Thyroid gland (tissue), 4 donors: ENCODE measurements around the gene DPP4. TPM values are rescaled to one million over a fixed set of nuclear protein-coding genes. Genes with fewer than 3 reads are reported as not detected.

Source experiments
- DNase-seq, 2 donors: peaks; one replicate each; pipeline ENCODE4 v3.0.0-alpha.2; 2019
- H3K27ac ChIP-seq, 3 donors: fragments of 200-600 bp; sonication (generic); 1 replicate in 2 of 3; 2 replicates in 1 of 3; pipeline ENCODE4 v1.5.1; 2016 to 2019; ENCODE audit warnings: mild to moderate bottlenecking in 1 of 3, moderate library complexity in 1 of 3
- H3K27me3 ChIP-seq: fragments of 200-600 bp; sonication (generic); one replicate; pipeline ENCODE4 v1.5.1; 2019
- H3K36me3 ChIP-seq, 2 donors: fragments of 200-600 bp; sonication (generic); one replicate each; pipeline ENCODE4 v1.5.1; 2016 to 2019
- H3K4me1 ChIP-seq, 2 donors: fragments of 200-600 bp; sonication (generic); one replicate each; pipeline ENCODE4 v1.5.1; 2017 to 2019
- H3K4me3 ChIP-seq, 3 donors: fragments of 200-600 bp; sonication (generic); replicated peaks in 1 of 3; 1 replicate in 2 of 3; 2 replicates in 1 of 3; pipeline ENCODE4 v1.5.1; 2016; ENCODE audit warnings: mild to moderate bottlenecking in 1 of 3
- H3K9me3 ChIP-seq: fragments of 200-600 bp; sonication (generic); one replicate; pipeline ENCODE4 v1.5.1; 2017
- CTCF ChIP-seq, 6 experiments: fragments of 200-600 bp in 3 of 6; fragments of 450-650 bp in 3 of 6; sonication (generic) in 3 of 6; IDR thresholded peaks; one replicate each; pipeline ENCODE4 v1.5.1; 2016 to 2019; ENCODE audit warnings: antibody characterized with exemption in 6 of 6, mild to moderate bottlenecking in 2 of 6, inconsistent platforms in 1 of 6, moderate library complexity in 1 of 6
- POLR2A ChIP-seq, 2 donors: fragments of 450-650 bp; IDR thresholded peaks; one replicate each; pipeline ENCODE4 v1.6.1; 2017; ENCODE audit warnings: antibody characterized with exemption in 2 of 2, mild to moderate bottlenecking in 2 of 2, moderate library complexity in 1 of 2
- WGBS, 2 donors: methylation state at CpG; one replicate each; pipeline ENCODE4 v1.1.5; 2017; 5-methylcytosine and 5-hydroxymethylcytosine counted together
- intact Hi-C: fragments of 100-400 bp; cut with DNase I; formaldehyde crosslinking; loops from one replicate; pipeline ENCODE4 v1.15.1; 2023
- small RNA-seq: library from RNA; depleted of rRNA; stranded (forward); fragments of <200 nt; gene quantifications from one replicate; pipeline ENCODE3, GENCODE V24; 2016
- total RNA-seq, 4 donors: library from RNA; depleted of rRNA; stranded (reverse); fragments of >200 nt; gene quantifications; one replicate each; pipeline ENCODE4 v1.2.3, GENCODE V29; 2016

The DPP4 gene
- total RNA-seq, 4 donors from 2014 or later: 3.0 to 12.7 (median 4.4) TPM

- H3K9me3 ChIP-seq: no peaks in the 10 kb centered on the region
- TF ChIP-seq CTCF (IDR thresholded peaks at IDR 0.05) (peak in 3 of 6 experiments; percentile 31 to 53 (median 32)), POLR2A (IDR thresholded peaks at IDR 0.05) (no peak)
- no peaks in the 10 kb centered on the region for H3K27me3 ChIP-seq
These were observed 127.4 kb downstream of the DPP4 start for GRCh38 chr2:161946489-161947107.

GRCh38 chr2:161943011-161943410 is 131.0 kb downstream of the DPP4 start:
- H3K36me3 ChIP-seq: no peaks in the 10 kb centered on the region
- DNase-seq: no peak
- no peaks in the 10 kb centered on the region for H3K9me3 ChIP-seq
- H3K27me3 ChIP-seq: no peaks in the 10 kb centered on the region
- H3K27ac ChIP-seq: no peak overlapping the region
- no peaks in the 10 kb centered on the region for H3K4me1 ChIP-seq
- TF ChIP-seq POLR2A (IDR thresholded peaks at IDR 0.05): no peak
- no peak for TF ChIP-seq CTCF (IDR thresholded peaks at IDR 0.05)
- intact Hi-C loops: no loop called here
- no peak overlapping the region for H3K4me3 ChIP-seq
- WGBS, 2 donors: 70 to 77% methylated on average over 2 of the region's 2 CpGs

More at GRCh38 chr2:161946489-161947107, 127.4 kb downstream of the DPP4 start:
- intact Hi-C loops: no loop called here
- Histone ChIP-seq H3K27ac (no peak overlapping the region), H3K4me3 (no peak overlapping the region), H3K36me3 (no peaks in the 10 kb centered on the region), H3K4me1 (no peaks in the 10 kb centered on the region)
- no peak for DNase-seq
- 14% methylated on average over 3 of the region's 3 CpGs for WGBS, 2 donors

Small RNA genes within 50 kb of the gene (small RNA-seq; reads per million reads assigned to genes)
- gene TIMM8AP1: not detected

Other genes with a start within 250 kb of the DPP4 start
- gene GCG, start 78.0 kb upstream of the DPP4 start, total RNA-seq: not detected
- 10 to 100 TPM in 2 of 4 donors, 1 to 10 TPM in 2; 2.1 to 16.7 (median 8.9) TPM for gene FAP, start 169.2 kb upstream of the DPP4 start, total RNA-seq
- 10 to 100 TPM; 17.2 to 23.7 (median 20.8) TPM for gene IFIH1, start 244.5 kb upstream of the DPP4 start, total RNA-seq